HFFc6 (cell line): ENCODE results near the gene DPYSL4. TPM values are rescaled to one million over a fixed set of nuclear protein-coding genes. Genes with fewer than 3 reads are reported as not detected.

Experiments used
- DNase-seq: peaks from one replicate; pipeline ENCODE4 v3.0.0-alpha.2; 2018
- H3K27ac Mint-ChIP-seq: 2 replicates; pipeline ENCODE4 v1.8.0; 2020; ENCODE audit warnings: mild to moderate bottlenecking, mixed read lengths
- H3K27me3 Mint-ChIP-seq: 2 replicates; pipeline ENCODE4 v1.8.0; 2021; ENCODE audit warnings: mild to moderate bottlenecking, moderate library complexity, mixed read lengths; ENCODE audit not compliant: insufficient read depth
- H3K36me3 Mint-ChIP-seq: 2 replicates; pipeline ENCODE4 v1.8.0; 2021; ENCODE audit warnings: low read depth, mixed read lengths
- H3K4me1 Mint-ChIP-seq: 2 replicates; pipeline ENCODE4 v1.8.0; 2020; ENCODE audit warnings: low read depth, mixed read lengths
- H3K4me3 Mint-ChIP-seq: 2 replicates; pipeline ENCODE4 v1.8.0; 2020; ENCODE audit warnings: mild to moderate bottlenecking, moderate library complexity, mixed read lengths
- H3K9me3 Mint-ChIP-seq: 2 replicates; pipeline ENCODE4 v1.8.0; 2020; ENCODE audit warnings: mild to moderate bottlenecking, mixed read lengths
- total RNA-seq, 6 experiments: library from RNA; stranded (reverse); fragmentation: NEBNext Ultra II Directional; extraction: Animal tissue kit (Norgen Biotek cat#: 25700); gene quantifications; 2 replicates in 1 of 6; 3 replicates in 5 of 6; pipeline ENCODE4 v1.2.3, GENCODE V29; 2021
- TF ChIP-seq, protein P1 (sequence below): fragments of 200-600 bp; sonication (generic); IDR thresholded peaks from 2 replicates; pipeline ENCODE4 v1.5.0; 2021; ENCODE audit warnings: antibody characterized with exemption, mild to moderate bottlenecking

The DPYSL4 gene
- total RNA-seq, 6 experiments from 2014 or later = 0.13 to 2.4 (median 0.34) TPM

DNA sequence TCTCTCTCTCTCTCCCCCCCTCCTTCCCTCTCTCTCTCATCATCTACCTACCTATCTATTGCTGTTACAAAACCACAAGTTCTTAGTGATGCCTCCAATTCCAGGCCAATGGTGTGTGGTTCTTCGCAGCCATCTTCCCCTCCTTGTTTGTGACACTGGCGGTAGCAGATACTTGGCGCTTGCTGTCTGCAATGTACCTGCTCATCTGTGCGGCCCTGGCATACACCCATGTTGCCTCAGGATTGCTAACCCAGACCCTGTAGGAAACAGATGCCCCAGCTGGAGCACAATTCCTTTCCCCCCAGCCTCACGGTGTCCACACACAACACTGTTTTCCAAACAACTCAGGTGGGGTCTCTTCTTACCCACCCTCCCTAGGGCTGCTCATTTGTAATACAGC, 13.6 kb upstream of the DPYSL4 start:
- H3K4me3 Mint-ChIP-seq = no peak overlapping the region
- TF ChIP-seq, protein P1, sequence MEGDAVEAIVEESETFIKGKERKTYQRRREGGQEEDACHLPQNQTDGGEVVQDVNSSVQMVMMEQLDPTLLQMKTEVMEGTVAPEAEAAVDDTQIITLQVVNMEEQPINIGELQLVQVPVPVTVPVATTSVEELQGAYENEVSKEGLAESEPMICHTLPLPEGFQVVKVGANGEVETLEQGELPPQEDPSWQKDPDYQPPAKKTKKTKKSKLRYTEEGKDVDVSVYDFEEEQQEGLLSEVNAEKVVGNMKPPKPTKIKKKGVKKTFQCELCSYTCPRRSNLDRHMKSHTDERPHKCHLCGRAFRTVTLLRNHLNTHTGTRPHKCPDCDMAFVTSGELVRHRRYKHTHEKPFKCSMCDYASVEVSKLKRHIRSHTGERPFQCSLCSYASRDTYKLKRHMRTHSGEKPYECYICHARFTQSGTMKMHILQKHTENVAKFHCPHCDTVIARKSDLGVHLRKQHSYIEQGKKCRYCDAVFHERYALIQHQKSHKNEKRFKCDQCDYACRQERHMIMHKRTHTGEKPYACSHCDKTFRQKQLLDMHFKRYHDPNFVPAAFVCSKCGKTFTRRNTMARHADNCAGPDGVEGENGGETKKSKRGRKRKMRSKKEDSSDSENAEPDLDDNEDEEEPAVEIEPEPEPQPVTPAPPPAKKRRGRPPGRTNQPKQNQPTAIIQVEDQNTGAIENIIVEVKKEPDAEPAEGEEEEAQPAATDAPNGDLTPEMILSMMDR = no peak
- DNase-seq = no peak
- peaks cover 19% of the 10 kb centered on the region for H3K9me3 Mint-ChIP-seq
- peaks cover 18% of the 10 kb centered on the region for H3K27me3 Mint-ChIP-seq
- H3K36me3 Mint-ChIP-seq = peaks cover 4% of the 10 kb centered on the region; the same call in 1 of the 2 replicates
- no peak overlapping the region for H3K27ac Mint-ChIP-seq
- H3K4me1 Mint-ChIP-seq = no peaks in the 10 kb centered on the region

DNA sequence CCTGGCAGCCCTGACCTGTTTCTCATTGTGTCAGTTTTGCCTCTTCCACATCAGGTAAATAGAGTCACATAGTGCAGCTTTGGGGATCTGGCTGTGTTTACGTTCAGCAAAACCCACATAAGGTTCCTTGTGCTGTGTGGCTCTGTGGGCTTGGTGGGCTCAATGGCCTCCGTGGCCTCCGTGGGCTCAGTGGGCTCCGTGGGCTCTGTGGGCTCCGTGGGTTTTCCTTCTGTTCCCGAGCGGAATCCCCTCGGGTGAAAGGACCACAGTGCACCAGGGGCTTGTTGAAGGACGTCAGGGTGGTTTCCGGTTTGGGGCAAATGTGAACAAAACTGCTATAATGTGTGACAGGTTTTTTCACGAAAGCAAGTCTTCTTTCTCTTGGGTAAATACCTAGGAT, 12.5 kb upstream of the DPYSL4 start:
- Mint-ChIP-seq H3K36me3 (peaks cover 4% of the 10 kb centered on the region; the same call in 1 of the 2 replicates), H3K27ac (no peak overlapping the region), H3K4me1 (no peaks in the 10 kb centered on the region), H3K27me3 (peaks cover 19% of the 10 kb centered on the region), H3K9me3 (peaks cover 19% of the 10 kb centered on the region), H3K4me3 (no peak overlapping the region)
- TF ChIP-seq, protein P1 = no peak
- no peak for DNase-seq

DNA sequence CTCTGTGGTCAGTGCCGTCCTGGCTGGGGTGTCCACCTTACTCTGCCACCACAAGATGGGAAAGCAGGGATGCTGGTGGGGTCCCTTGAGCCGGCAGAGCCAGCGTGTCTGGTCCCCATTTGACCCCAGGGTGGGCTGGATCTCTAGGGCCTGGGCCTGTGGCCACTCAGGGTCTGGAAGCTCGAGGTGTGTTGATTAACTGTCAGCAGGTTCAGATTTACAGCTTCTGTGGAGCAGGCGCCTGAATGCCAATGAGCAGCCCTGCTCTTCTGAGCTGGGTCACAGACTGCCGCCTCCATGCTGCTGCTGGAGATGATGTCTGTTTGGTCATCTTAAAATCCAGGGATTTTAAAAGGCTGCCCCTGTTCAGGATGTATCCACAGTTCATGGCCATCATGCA, 11.3 kb upstream of the DPYSL4 start:
- H3K27me3 Mint-ChIP-seq = peaks cover 19% of the 10 kb centered on the region
- no peak overlapping the region for H3K4me3 Mint-ChIP-seq

DNA sequence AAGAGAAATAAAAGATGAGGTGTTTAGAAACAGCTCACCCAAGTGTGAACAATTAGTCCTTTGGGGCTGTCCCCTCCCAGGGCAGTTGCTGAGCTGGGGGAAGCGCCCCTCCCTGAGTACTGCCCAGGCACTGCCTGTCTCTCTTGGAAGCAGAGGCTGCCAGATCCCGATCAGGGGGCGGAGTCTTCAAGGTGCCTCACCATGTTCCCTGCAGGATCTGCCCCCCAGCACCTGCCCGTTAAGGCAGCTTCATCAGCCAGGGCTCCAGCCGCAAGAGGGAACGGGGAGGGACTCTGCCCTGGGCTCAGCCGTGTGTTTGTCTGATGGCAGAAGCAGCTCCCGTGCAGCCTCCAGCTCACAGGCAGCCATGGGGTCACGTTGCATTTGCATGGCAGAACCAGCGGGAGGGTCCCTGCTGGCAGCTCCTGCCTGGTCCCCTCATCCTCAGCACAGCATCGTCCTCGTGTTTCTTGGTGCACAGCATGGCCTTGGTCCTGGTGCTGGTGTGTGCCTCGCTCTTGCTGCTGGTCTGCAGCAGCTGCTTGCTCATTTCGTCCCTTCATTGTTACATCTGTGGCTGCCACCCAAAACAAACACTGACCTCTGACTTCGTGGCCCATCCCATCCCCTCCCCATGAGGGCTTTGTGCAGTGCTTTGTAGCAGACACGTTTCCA, 10.7 kb upstream of the DPYSL4 start:
- H3K4me1 Mint-ChIP-seq = no peaks in the 10 kb centered on the region
- no peak for DNase-seq
- no peak overlapping the region for H3K27ac Mint-ChIP-seq
- no peak overlapping the region for H3K4me3 Mint-ChIP-seq
- TF ChIP-seq, protein P1 = no peak
- H3K9me3 Mint-ChIP-seq = peaks cover 19% of the 10 kb centered on the region
- peaks cover 4% of the 10 kb centered on the region; the same call in 1 of the 2 replicates for H3K36me3 Mint-ChIP-seq
- H3K27me3 Mint-ChIP-seq = peaks cover 18% of the 10 kb centered on the region

More for the DNA sequence above, 11.3 kb upstream of the DPYSL4 start:
- Mint-ChIP-seq H3K36me3 (peaks cover 4% of the 10 kb centered on the region; the same call in 1 of the 2 replicates), H3K4me1 (no peaks in the 10 kb centered on the region), H3K9me3 (peaks cover 19% of the 10 kb centered on the region), H3K27ac (no peak overlapping the region)
- no peak for DNase-seq
- TF ChIP-seq, protein P1 = no peak

DNA sequence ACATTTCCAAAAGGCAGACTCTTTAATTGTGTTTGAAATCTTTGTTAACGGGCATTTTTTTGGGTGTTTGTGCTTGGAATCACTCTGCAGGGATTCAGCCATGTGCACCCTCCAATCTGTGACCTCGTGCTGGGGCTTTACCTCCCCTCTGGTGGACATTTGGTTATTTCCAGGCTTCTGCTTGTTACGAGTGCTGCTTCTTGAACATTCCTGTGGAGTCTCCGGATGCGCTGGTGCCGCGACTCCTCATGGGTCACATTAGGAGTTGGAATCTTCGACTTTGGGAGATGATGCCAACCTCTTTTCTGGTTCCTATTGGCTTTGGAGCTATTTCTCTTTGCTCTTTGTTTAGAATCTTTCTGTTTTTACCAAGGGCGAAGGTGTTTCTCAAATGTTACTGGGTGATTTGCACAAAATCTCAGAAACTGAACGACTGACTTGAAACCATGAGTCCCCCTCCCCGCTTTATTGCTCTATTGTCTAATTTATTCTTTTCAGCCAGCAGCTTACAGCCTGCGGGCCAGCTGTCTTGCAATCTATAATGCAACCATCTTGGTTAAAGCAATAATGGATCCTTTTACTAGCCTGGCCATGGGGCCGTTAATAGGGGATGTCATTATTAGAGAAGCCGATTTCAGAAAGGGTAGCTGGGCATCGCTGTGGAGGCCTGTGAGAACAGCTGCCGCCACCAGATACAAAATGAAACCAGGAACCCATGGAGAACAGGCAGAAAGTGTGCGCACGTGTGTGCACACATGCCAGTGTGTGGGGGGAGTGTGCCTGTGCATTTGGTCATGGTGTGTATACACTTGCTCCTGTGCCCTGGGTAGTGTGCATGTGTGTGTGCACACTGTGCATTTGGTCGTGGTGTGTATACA, 9.9 kb upstream of the DPYSL4 start:
- H3K27ac Mint-ChIP-seq = no peak overlapping the region
- H3K27me3 Mint-ChIP-seq = peaks cover 18% of the 10 kb centered on the region
- peaks cover 19% of the 10 kb centered on the region for H3K9me3 Mint-ChIP-seq
- H3K4me3 Mint-ChIP-seq = no peak overlapping the region
- DNase-seq = no peak
- no peaks in the 10 kb centered on the region for H3K4me1 Mint-ChIP-seq
- TF ChIP-seq, protein P1 = no peak
- peaks cover 4% of the 10 kb centered on the region; the same call in 1 of the 2 replicates for H3K36me3 Mint-ChIP-seq
